ENCODE measurements around the gene TUFM.
A peak's percentile ranks its signal among the peaks of the same experiment; 100 is the strongest.
"Not testable (repeated sequence)": the region's sequence is repeated elsewhere in the genome, so short reads cannot be mapped to it uniquely, and the experiment has no call there.

TUFM gene

DNA sequence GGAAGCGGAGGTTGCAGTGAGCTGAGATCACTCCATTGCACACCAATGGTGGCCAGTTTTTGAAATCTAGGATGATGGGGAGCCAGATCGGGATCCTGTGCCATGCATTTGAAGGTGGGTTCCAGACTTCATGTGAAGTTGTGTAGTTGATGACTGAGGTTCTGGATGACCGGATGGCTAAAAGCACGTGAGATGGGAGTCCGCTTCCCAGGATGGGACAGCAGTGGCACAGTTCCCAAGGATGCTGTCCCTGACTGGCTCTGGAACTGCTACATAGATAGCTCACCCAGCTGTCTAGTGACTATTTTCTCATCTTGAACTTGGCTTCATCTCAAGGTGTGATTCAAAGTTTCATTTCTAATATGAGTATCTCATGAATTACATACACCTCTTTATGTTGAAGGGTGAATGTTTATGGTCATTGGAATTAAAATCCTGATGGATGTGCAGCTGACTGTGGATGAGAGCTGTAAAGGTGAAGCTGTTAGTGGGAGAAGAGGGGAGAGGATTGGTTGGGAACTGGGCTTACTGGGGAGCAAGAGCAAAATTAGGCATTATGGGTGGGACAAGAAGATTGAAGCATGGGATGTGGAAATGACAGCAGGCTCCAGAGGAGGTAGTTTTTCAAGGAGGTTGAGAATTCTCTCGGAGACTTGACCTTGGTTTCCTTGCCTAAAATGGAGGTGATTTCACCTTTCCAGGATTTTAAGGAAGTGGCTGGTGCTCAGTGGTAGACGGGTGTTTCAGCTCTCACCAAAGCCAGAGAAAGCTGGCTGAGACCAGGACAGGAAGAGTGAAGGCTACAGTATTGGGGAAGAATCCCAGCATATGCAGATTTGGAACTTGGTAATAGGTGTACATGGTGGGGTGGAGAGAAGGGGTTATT is 8.2 kb downstream of the TUFM start:
- DNase-seq = no peak

DNA sequence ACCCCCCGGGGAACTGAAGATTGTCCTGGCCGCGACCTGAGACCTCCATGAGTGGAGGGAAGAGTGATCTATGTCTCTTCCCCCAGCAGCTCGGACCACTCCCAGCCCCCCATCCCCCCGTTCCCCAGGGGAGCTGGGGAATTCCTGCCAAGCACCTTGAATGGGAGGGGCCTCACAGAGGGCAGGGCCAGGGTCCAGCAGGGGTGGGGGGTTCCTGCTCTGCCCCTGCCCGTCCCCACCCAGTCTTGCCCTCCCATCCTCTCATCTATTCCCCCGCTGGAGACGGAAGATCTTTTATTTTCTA is 9.4 kb downstream of the TUFM start:
- DNase-seq = no peak

DNA sequence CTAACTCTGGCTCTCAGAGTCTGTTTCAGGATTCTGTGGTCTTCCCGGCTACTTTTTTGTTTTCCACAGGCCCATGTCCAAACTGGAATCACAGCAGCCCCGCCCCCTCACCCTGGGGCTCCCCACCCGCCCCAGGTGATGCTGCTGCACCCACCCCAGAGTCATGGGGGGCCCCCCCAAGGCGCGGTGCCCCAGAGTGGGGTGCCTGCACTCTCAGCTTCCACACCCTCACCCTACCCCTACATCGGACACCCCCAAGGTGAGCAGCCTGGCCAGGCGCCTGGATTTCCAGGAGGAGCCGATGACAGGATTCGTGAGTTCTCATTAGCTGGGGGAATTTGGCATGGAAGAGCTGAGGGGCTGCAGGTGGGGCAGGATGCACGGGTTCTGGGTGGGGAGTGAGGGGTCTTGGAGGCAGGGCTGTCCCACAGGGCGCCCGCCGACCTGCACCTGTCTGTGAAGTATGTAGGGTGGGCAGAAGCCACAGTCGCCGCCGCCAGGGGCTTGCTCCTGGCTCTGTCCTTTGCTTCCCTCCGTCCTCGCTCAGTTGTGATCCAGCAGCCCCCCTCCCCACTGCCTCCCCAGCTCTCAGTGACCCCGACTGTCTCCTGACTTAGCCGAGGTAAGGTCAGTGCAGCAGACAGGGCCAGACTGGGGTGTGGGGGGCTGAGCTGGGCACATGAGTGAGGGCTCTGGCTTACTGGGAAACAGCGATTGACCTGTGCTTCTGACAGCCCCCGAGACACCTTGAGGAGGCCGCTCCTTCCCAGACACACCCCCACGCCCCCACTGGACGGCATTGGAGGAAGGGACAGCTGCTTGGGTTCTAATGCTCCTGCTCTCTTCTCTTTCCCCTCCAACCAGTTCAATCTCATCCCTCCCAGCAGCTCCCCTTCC is 10.0 kb downstream of the TUFM start:
- DNase-seq = no peak

DNA sequence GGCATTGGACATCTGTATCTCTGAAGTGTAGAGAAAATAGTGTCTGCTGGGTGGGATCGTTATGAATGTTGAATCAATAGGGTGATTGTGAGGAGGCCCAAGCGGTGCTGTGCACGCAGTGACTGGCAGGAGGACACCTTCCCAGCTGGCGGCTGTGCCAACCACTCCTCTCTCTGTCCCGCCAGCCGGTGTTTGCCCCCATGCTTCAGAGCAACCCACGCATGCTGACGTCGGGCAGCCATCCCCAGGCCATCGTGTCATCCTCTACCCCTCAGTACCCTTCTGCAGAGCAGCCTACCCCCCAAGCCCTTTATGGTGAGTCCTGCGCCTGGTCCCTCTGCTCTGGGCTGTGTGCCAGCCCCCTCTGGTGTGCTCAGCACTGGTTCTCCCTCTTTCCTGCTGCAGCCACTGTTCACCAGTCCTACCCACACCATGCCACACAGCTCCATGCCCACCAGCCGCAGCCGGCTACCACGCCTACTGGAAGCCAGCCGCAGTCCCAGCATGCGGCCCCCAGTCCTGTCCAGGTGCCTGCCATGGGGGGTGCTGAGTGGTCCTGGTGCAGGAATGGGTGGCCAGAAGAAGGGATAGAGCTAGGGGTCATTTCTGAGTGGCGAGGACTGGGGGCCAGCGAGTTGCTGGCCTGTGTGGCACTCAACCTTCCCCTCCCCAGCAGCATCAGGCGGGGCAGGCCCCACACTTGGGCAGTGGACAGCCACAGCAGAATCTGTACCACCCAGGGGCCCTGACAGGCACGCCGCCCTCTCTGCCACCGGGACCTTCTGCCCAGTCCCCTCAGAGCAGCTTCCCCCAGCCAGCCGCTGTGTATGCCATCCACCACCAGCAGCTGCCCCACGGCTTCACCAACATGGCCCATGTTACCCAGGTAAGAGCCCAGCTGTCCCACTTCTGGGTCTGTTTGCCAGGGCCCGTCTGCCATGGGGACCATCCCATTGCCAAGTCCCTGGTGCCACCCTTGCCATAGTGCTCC is 11.0 kb downstream of the TUFM start:
- no peak for DNase-seq

DNA sequence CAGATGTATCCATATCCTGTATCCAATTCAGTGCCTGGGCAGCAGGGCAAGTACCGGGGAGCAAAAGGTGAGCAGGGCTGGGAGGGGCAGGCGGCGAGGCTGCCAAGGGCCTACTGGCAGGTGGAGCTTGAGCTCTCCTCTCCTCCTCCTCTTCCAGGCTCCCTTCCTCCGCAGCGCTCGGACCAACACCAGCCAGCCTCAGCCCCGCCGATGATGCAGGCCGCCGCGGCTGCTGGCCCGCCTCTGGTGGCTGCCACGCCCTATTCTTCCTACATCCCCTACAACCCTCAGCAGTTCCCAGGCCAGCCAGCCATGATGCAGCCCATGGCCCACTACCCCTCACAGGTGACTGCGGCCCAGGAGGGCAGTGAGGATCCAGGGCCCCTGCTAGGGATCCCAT is 11.8 kb downstream of the TUFM start:
- DNase-seq = no peak

- DNase-seq = no peak
Measured at GRCh38 chr16:28830531-28830930, 15.6 kb downstream of the TUFM start.

GRCh38 chr16:28829747-28830146 is 16.4 kb downstream of the TUFM start:
- DNase-seq = no peak

DNA sequence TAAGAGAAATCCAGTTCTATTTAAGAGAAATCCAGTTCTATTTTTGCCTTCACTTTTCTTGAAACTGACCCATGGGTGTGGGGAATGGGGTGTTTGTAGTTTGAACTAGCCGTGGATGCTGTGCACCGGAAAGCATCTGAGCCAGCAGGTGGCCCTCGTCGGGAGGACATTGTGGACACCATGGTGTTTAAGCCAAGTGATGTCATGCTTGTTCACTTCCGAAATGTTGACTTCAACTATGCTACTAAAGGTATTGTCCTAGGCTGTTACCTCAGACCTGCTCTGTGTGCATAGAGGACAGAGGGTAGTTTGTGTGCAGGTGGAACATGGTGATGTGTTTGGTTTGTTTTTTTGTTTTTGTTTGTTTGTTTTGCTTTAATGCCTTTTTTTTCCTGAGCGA is 20.0 kb downstream of the TUFM start:
- no peak for DNase-seq

DNA sequence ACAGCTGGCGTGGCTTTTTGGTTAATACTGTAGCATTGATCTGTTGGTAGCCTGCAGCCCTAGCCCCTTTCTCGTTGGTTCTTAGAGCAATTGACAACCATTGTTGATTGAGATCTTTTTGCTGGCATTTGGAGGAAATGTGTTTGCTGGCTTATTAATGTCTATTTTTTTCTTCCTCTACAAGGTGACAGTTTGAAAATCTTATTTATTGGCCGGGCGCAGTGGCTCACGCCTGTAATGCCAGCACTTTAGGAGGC is 21.5 kb downstream of the TUFM start:
- no peak for DNase-seq

- peak; percentile 97 for DNase-seq
Measured at GRCh38 chr16:28823873-28824716, 22.1 kb downstream of the TUFM start.

- DNase-seq = peak; percentile 49
Measured at GRCh38 chr16:28823291-28823872, 22.8 kb downstream of the TUFM start.

GRCh38 chr16:28822520-28823290 is 23.4 kb downstream of the TUFM start, which contains the start of gene ATXN2L:
Gene ATXN2L, plus strand, starts transcription at chr16:28822999. Its CDS starts 261 bp downstream, at chr16:28823260.
- peak; percentile 97 for DNase-seq

- DNase-seq = no peak
Measured at GRCh38 chr16:28821874-28822519, 24.2 kb downstream of the TUFM start.

GRCh38 chr16:28820546-28820945 is 25.6 kb downstream of the TUFM start:
- DNase-seq = not testable (repeated sequence)

DNA sequence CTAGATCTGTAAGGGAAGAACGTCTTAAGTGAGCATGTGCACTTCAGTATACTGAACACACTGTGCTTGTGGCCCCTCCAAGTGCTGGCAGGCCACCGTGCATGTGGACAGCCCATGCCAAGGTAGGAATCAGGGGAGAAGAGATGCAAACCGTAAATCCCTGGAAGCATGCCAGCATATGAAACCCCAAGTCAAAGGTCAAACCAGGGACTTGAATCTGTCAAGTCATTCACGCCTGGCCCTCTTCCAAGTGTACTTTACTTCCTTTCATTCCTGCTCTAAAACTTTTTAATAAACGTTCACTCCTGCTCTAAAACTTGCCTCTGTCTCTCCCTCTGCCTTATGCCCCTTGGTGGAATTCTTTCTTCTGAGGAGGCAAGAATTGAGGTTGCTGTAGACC is 26.1 kb downstream of the TUFM start:
- no peak for DNase-seq

DNA sequence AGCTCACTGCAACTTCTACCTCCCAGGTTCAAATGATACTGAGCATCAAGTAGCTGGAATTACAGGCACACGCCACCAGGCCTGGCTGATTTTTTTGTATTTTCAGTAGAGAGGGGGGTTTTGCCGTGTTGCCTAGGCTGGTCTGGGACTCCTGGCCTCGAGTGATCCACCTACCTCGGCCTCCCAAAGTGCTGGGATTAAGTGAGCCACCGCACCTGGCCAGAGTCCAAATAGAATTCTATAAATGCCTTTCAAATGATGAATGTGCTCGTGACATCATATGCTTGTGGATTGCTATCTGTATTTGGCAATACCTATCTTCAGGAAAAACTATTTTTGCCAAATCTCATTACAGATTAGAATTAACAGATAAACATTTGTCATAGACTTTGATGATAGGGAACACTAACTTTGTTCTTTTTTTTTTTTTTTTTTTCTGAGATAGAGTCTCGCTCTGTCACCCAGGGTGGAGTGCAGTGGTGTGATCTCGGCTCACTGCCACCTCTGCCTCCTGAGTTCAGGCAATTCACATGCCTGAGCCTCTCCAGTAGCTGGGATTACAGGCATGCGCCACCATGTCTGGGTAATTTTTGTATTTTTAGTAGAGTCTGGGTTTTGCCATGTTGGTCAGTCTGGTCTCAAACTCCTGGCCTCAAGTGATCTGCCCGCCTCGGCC is 38.6 kb downstream of the TUFM start:
- not testable (repeated sequence) for DNase-seq

- DNase-seq = peak; percentile 69
Measured at GRCh38 chr16:28802235-28803019, 43.7 kb downstream of the TUFM start.

All from activated naive CD4-positive, alpha-beta T cell treated with anti-CD3 and anti-CD28 coated beads, Interleukin-2, amount 50 U/mL, for 16 hours (primary cell).